GM18868 (cell line): ENCODE data around the gene SSBP1.
"Not testable (repeated sequence)": the region's sequence is repeated elsewhere in the genome, so short reads cannot be mapped to it uniquely, and the experiment has no call there.

Experiments
- ATAC-seq: cut with Tn5 transposase; IDR thresholded peaks from one replicate; pipeline ENCODE4 v1.9.1; 2021; ENCODE audit warnings: mild to moderate bottlenecking, moderate library complexity; ENCODE audit not compliant: unreplicated experiment

The SSBP1 gene

GRCh38 chr7:141708351-141708750, 29.8 kb upstream of the SSBP1 start, which contains the start of gene WEE2:
WEE2 (plus strand) TSS chr7:141708353; CDS start chr7:141708759, 406 bp downstream.
- no peak for ATAC-seq

- ATAC-seq: no peak
Observed at GRCh38 chr7:141709318-141709717, 28.8 kb upstream of the SSBP1 start.

GRCh38 chr7:141709749-141710148, 28.4 kb upstream of the SSBP1 start:
- ATAC-seq: no peak

- no peak for ATAC-seq
Observed at GRCh38 chr7:141710301-141710700, 27.9 kb upstream of the SSBP1 start.

GRCh38 chr7:141712603-141713255, 25.4 kb upstream of the SSBP1 start:
- no peak for ATAC-seq

GRCh38 chr7:141713890-141714289, 24.3 kb upstream of the SSBP1 start:
- ATAC-seq: no peak

- no peak for ATAC-seq
Observed at GRCh38 chr7:141714571-141714970, 23.6 kb upstream of the SSBP1 start.

- no peak for ATAC-seq
Observed at GRCh38 chr7:141715018-141715417, 23.1 kb upstream of the SSBP1 start.

- no peak for ATAC-seq
Observed at GRCh38 chr7:141715794-141716689, 22.1 kb upstream of the SSBP1 start.

- ATAC-seq: no peak
Observed at GRCh38 chr7:141717450-141717849, 20.7 kb upstream of the SSBP1 start.

- no peak for ATAC-seq
Observed at GRCh38 chr7:141722529-141722928, 15.6 kb upstream of the SSBP1 start.

- peak; percentile 64 for ATAC-seq
Observed at GRCh38 chr7:141729020-141729419, 9.1 kb upstream of the SSBP1 start.

- no peak for ATAC-seq
Observed at GRCh38 chr7:141731476-141732149, 6.5 kb upstream of the SSBP1 start.

GRCh38 chr7:141737118-141737835, 881 bp upstream of the SSBP1 start:
- ATAC-seq: no peak

GRCh38 chr7:141738592-141739013, 445 bp downstream of the SSBP1 start:
- peak; percentile 47 for ATAC-seq

- no peak for ATAC-seq
Observed at GRCh38 chr7:141739250-141739649, 1.1 kb downstream of the SSBP1 start.

- ATAC-seq: no peak
Observed at GRCh38 chr7:141742229-141742628, 4.1 kb downstream of the SSBP1 start.

- ATAC-seq: no peak
Observed at GRCh38 chr7:141744131-141744530, 6.0 kb downstream of the SSBP1 start.

GRCh38 chr7:141748396-141748795, 10.2 kb downstream of the SSBP1 start:
- ATAC-seq: no peak

GRCh38 chr7:141751904-141752303, 13.7 kb downstream of the SSBP1 start:
- not testable (repeated sequence) for ATAC-seq

- ATAC-seq: no peak
Observed at GRCh38 chr7:141752634-141753033, 14.5 kb downstream of the SSBP1 start.
